HEK293T (cell line): ENCODE results near the gene ITGB8.

Experiments
- BHLHE40 ChIP-seq: fragments of 450-650 bp; IDR thresholded peaks from 2 replicates; pipeline ENCODE4 v1.6.1; 2016; ENCODE audit warnings: mild to moderate bottlenecking, moderate library complexity, borderline replicate concordance
- FOXM1 ChIP-seq: fragments of 450-650 bp; IDR thresholded peaks from 2 replicates; pipeline ENCODE4 v1.6.1; 2017; ENCODE audit warnings: mild to moderate bottlenecking, borderline replicate concordance
- NFRKB ChIP-seq: fragments of 450-650 bp; IDR thresholded peaks from 2 replicates; pipeline ENCODE4 v1.6.1; 2016; ENCODE audit warnings: mild to moderate bottlenecking, moderate library complexity

GRCh38 chr7:20388084-20388483 lies 57.4 kb downstream of the ITGB8 start:
- TF ChIP-seq BHLHE40 (no peak), NFRKB (no peak), FOXM1 (no peak)
